ENCODE measurements around the gene DDB1. TPM values are rescaled to one million over a fixed set of nuclear protein-coding genes. Genes with fewer than 3 reads are reported as not detected.

Gene DDB1
- total and polyA plus RNA-seq, 2 of the 13 experiments (the other 11 are each of a cell fraction or from before 2014, with no cell fraction given), result 217 to 266 TPM

- TF ChIP-seq USF2 (IDR thresholded peaks at IDR 0.05; ENCODE audit: low read depth, low read length) (no peak), USF2 (CRISPR knock-in tag; IDR thresholded peaks at IDR 0.05; ENCODE audit: borderline replicate concordance) (no peak), ZNF549 (CRISPR knock-in tag; IDR thresholded peaks at IDR 0.05) (no peak), TAF1 (CRISPR knock-in tag; IDR thresholded peaks at IDR 0.05) (no peak), FOXK2 (IDR thresholded peaks at IDR 0.05) (no peak), POLR2A (IDR thresholded peaks at IDR 0.05; ENCODE audit: insufficient read depth in 1 of 2, low read depth in 2 of 2, low read length in 2 of 2) (peak; percentile 14 to 57; a peak in 2 of 4 replicates)
These were observed 16.4 kb upstream of the DDB1 start (continued) for GRCh38 chr11:61349189-61349751.

GRCh38 chr11:61347916-61348461, 15.1 kb upstream of the DDB1 start:
- peaks cover 31 to 45% of the 10 kb centered on the region in 2 experiments for H3K36me3 ChIP-seq (replicated peaks in 1 of 2; ENCODE audit: control insufficient read depth in 1 of 2, insufficient read depth in 2 of 2, low read length in 2 of 2)
- no peaks in the 10 kb centered on the region for H3K4me1 ChIP-seq (ENCODE audit: insufficient read depth, low read length)
- DNase-seq (ENCODE audit: low spot score) (no peak), FAIRE-seq (no peak), ATAC-seq (peak; percentile 23)
- peak overlapping the region; percentile 22 for H3K27ac ChIP-seq (ENCODE audit: extremely low read length, insufficient read depth, low read length)
- 91% methylated on average over 8 of the region's 11 CpGs for WGBS (ENCODE audit: low lambda C conversion rate)
- in situ Hi-C loops (cut with HindIII; ENCODE audit: extremely low pct_ligation_motif_present, low pct_unique_long_range_greater_than_20kb) (no loop called here), intact Hi-C loops (cut with micrococcal nuclease; ENCODE audit: unreplicated experiment) (no loop called here)
- no peak overlapping the region for H3K4me2 ChIP-seq (ENCODE audit: low read depth, low read length)
- no peak overlapping the region for H3K4me3 ChIP-seq (replicated peaks in 1 of 3; ENCODE audit: insufficient read depth in 1 of 3, low read depth in 2 of 3, low read length in 3 of 3)
- POLR2A ChIA-PET, result interaction anchor here (0.9 to 3.0 kb wide), 4 partner anchors 10 to 44 kb away, joined by 3 to 26 read pairs (median 4); partner anchors contain the start of genes CYB561A3, TMEM138 and TMEM216
- H4K20me1 ChIP-seq (ENCODE audit: insufficient read depth, low read length), result peaks cover 3% of the 10 kb centered on the region; the same call in 1 of the 2 replicates
- H3K9ac ChIP-seq (ENCODE audit: insufficient read depth, low read depth, low read length), result no peak overlapping the region
- BruUV-seq (replicated peaks), result no TSS peak
- H3K79me2 ChIP-seq (ENCODE audit: insufficient read depth, low read length), result no peaks in the 10 kb centered on the region
- no peak overlapping the region for H2AFZ ChIP-seq (ENCODE audit: low read length)
- H3K9me3 ChIP-seq (ENCODE audit: low read length), result no peaks in the 10 kb centered on the region
- H3K27me3 ChIP-seq (ENCODE audit: control insufficient read depth in 1 of 2, insufficient read depth in 2 of 2, low read length in 2 of 2), result no peaks in the 10 kb centered on the region
- CTCF ChIA-PET (ENCODE audit: low intra/inter-chr PET ratio, low total read pairs), result no interaction called here
- TF ChIP-seq NAIF1 (CRISPR knock-in tag; IDR thresholded peaks at IDR 0.05; ENCODE audit: borderline replicate concordance) (no peak), YEATS2 (CRISPR knock-in tag; IDR thresholded peaks at IDR 0.05; ENCODE audit: borderline replicate concordance) (no peak), MXI1 (IDR thresholded peaks at IDR 0.05; ENCODE audit: borderline replicate concordance, low read depth, low read length) (no peak), NCOA2 (CRISPR knock-in tag; IDR thresholded peaks at IDR 0.05) (no peak), ADNP (CRISPR knock-in tag; IDR thresholded peaks at IDR 0.05) (no peak), ZBTB38 (CRISPR knock-in tag; IDR thresholded peaks at IDR 0.05) (0 out of 2 replicates have a peak, but pooled peaks have one; percentile 20), SMYD3 (CRISPR knock-in tag; IDR thresholded peaks at IDR 0.05) (no peak), PAF1 (CRISPR knock-in tag; IDR thresholded peaks at IDR 0.05) (0 out of 2 replicates have a peak, but pooled peaks have one; percentile 31), GPN1 (CRISPR knock-in tag; IDR thresholded peaks at IDR 0.05; ENCODE audit: borderline replicate concordance) (no peak), PHF8 (CRISPR knock-in tag; IDR thresholded peaks at IDR 0.05) (no peak), NFKBIZ (CRISPR knock-in tag; IDR thresholded peaks at IDR 0.05) (no peak), POLR2AphosphoS5 (IDR thresholded peaks at IDR 0.05; ENCODE audit: low read depth, low read length) (0 out of 2 replicates have a peak, but pooled peaks have one; percentile 26), AGO2 (optimal IDR thresholded peaks at IDR 0.05; ENCODE audit: low read depth, low read length) (peak; percentile 62), TEAD2 (CRISPR knock-in tag; IDR thresholded peaks at IDR 0.05) (no peak)
- TF ChIP-seq, protein P1, sequence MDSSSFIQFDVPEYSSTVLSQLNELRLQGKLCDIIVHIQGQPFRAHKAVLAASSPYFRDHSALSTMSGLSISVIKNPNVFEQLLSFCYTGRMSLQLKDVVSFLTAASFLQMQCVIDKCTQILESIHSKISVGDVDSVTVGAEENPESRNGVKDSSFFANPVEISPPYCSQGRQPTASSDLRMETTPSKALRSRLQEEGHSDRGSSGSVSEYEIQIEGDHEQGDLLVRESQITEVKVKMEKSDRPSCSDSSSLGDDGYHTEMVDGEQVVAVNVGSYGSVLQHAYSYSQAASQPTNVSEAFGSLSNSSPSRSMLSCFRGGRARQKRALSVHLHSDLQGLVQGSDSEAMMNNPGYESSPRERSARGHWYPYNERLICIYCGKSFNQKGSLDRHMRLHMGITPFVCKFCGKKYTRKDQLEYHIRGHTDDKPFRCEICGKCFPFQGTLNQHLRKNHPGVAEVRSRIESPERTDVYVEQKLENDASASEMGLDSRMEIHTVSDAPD (CRISPR knock-in tag; IDR thresholded peaks at IDR 0.05), result no peak
